ENCODE data around the gene GIMAP8.

The GIMAP8 gene

GRCh38 chr7:150411606-150412005 is 38.8 kb upstream of the GIMAP8 start:
- DNase-seq (ENCODE audit: low read depth in 1 of 2, low spot score in 1 of 2): no peak

- DNase-seq (ENCODE audit: low read depth in 1 of 2, low spot score in 1 of 2): no peak
These were observed 38.4 kb upstream of the GIMAP8 start for GRCh38 chr7:150412016-150412415.

- DNase-seq (ENCODE audit: low read depth in 1 of 2, low spot score in 1 of 2): no peak
These were observed 37.6 kb upstream of the GIMAP8 start for GRCh38 chr7:150412518-150413488.

DNA sequence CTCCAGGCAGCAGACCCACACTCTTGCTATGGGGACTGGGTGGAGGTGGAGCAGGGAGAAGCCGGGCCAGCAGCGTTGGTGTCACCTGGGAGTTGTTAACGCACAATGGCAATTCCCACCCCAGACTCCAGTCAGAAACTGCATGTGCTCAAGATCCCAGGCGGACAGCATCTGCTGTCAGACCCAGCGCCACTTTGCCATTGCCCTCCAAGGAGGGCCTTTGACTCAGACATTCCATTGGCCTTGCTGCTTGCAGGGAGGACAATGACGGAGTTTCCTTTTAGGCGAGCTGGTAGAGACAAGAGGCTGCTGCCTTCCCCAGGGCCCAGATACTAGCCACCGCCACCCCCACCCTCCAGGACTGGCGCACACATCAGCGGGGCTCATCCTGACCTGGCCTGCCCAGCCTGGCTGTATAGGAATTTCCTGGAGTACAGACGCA is 36.8 kb upstream of the GIMAP8 start:
- DNase-seq (ENCODE audit: low read depth in 1 of 2, low spot score in 1 of 2): no peak

GRCh38 chr7:150415161-150416153 is 35.0 kb upstream of the GIMAP8 start:
- DNase-seq (ENCODE audit: low read depth in 1 of 2, low spot score in 1 of 2): no peak

DNA sequence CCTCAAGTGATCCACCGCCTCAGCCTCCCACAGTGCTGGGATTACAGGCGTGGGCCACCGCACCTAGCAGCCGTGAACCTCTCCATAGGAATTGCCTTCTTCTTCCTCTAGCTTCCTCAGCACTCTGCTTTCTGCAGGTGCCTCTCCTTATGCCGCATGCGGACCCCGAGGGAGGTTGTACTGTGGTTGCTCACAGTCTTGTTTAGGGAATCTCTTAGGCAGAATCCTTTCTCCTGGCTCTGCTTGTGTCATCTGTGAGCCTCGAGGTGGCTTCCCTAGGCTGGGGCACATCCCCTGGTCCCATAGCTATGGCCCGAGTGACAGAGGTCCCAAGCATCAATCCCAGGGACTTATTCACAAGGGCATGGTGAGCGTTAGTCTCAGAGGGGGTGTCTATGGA is 33.2 kb upstream of the GIMAP8 start:
- DNase-seq (ENCODE audit: low read depth in 1 of 2, low spot score in 1 of 2): no peak

GRCh38 chr7:150417863-150418262 is 32.6 kb upstream of the GIMAP8 start:
- no peak for DNase-seq (ENCODE audit: low read depth in 1 of 2, low spot score in 1 of 2)

DNA sequence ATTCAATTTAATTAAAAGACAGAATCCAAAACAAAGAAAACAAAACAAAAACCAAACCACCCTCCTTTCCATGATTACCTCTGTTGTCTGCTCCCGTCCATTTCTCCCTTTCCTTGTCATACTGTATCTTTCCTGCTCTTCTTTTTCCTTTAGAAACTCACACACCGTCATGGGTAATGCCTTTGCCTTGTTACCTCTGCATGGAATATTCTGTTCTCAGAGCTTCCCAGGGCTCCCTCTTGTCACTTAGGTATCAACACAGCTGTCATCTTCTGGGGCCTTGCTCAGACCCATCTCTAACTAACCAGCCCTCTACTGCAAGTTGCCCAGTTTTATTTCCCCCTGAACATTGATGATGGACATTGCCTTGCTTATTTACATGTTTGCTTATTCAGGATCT is 30.2 kb upstream of the GIMAP8 start:
- DNase-seq (ENCODE audit: low read depth in 1 of 2, low spot score in 1 of 2): no peak

DNA sequence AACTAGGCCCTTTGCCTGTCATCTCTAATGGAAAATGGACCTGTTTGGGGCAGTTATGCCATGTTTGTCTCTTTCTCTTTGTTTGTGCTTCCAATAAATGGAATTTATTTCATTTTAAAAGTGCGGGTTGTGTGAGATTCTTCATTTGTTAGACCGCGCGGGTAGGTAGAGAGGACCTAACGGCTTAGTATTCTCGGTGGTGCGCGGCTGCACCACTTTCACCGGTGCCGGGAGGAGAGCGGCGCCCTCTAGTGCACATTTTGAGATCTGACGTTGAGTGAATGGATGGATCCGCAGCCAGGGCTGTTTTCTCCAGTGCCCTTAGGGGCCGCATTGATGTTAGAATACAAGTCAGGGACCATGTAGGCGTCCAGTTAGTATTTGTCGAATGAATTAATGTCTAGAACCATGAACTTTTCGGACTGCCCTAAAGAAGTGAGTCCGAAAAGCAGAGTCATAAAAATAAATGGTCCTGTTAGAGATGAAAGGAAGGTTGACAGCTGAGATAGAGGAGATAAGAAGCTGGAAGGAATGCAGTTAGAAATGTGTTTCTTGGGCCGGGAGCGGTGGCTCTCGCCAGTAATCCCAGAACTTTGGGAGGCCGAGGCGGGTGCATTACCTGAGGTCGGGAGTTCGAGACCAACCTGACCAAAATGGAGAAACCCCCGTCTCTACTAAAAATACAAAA is 29.3 kb upstream of the GIMAP8 start:
- DNase-seq (ENCODE audit: low read depth in 1 of 2, low spot score in 1 of 2): peak; percentile 74 to 77

DNA sequence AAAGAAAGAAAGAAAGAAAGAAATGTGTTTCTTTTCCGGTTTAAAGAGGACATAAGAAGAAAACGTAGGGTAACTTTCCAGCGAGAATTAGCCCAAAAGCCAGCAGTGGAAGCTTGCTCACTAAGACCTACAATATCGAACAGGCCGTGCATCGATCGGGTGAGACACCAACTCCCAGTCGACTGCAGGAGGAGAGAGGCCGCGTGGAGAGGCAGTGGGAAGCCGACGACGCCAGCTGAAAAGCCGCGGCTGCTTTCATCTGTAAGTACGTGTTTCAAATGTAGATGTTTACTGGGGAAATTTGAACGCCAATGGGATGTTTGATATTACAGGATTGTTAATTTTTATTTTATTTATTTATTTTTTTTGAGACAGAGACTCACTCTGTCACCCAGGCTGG is 28.6 kb upstream of the GIMAP8 start:
- DNase-seq (ENCODE audit: low read depth in 1 of 2, low spot score in 1 of 2): no peak

DNA sequence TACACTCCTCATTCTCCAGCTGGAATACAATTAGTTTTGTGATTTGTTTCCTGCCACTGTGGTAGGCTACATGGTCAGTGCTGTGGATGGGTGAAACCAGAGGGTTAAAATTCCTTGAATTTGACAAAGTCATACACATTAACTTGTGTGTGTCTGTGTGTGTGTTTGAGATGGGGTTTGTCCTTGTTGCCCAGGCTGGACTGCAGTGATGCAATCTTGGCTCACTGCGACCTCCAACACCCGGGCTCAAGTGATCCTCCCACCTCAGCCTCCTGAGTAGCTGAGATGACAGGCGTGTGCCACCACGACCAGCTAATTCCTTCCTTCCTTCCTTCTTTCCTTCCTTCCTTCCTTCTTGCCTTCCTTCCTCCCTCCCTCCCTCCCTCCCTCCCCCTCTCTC is 24.8 kb upstream of the GIMAP8 start:
- DNase-seq (ENCODE audit: low read depth in 1 of 2, low spot score in 1 of 2): no peak

DNA sequence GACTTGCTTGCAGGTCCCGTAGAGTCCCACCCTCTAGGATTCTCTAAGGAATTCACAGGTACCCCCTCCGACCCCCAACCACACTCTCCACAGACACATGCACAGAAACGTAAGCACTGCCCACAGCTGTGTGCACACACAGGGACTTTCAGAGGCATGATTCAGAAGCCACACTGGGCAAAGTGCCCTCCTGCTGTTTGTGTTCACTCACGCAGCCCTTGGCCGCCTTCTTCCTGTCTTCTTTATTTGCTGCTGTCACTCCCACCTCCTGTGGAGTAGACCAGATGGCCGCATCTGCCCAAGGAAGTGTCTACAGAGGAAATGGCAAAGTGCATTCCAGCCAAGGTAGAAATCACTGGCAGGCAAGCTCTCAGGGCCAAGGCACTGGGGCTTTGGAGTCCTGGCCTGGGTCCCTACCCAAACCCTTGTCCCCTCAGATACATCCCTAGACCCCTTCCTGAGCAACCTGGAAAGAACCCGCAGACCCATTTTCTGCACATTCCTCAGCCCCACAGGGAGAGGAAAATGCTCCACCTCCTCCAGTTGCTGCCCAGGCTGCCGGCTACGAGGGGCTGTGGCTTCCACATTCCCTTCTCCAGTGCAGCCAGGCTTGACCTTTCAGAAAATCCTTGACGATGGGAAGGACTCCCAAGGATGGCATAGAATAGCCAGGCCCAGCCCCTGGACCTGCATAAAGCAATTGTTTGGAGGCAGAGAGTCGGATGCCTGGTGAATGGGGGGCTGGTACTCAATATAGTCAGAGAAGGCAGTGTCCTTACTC is 21.6 kb upstream of the GIMAP8 start:
- DNase-seq (ENCODE audit: low read depth in 1 of 2, low spot score in 1 of 2): no peak

GRCh38 chr7:150429699-150430098 is 20.7 kb upstream of the GIMAP8 start:
- DNase-seq (ENCODE audit: low read depth in 1 of 2, low spot score in 1 of 2): no peak

DNA sequence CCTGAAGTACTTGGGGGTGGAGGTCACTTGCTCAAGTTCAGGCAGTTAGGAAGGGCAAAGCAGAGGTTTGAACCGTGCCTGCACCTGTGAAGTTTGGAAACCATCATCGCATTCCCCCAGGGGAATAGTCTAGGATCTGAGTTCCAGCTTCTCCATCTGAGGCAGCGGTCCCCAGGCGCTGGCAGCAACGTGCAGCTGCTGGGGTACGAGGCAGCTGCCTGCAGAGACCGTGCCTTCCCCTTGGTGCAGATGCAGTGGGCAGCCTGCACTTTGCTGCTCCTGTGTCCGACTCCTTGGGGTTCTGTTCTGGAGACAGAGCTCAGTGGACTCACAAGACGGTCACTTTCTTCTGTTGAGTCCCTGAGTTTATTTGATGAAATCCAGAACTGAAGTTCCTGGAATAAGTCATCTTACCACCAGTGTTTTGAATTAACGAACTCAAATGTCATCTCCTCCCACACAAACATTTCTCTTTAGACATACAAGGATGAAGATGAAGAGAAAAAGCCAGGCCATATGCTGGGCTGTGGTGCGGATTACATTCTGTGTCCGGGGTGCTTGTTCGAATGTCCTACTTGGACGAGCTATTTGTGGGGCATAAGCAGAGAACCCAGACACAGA is 19.9 kb upstream of the GIMAP8 start:
- no peak for DNase-seq (ENCODE audit: low read depth in 1 of 2, low spot score in 1 of 2)

DNA sequence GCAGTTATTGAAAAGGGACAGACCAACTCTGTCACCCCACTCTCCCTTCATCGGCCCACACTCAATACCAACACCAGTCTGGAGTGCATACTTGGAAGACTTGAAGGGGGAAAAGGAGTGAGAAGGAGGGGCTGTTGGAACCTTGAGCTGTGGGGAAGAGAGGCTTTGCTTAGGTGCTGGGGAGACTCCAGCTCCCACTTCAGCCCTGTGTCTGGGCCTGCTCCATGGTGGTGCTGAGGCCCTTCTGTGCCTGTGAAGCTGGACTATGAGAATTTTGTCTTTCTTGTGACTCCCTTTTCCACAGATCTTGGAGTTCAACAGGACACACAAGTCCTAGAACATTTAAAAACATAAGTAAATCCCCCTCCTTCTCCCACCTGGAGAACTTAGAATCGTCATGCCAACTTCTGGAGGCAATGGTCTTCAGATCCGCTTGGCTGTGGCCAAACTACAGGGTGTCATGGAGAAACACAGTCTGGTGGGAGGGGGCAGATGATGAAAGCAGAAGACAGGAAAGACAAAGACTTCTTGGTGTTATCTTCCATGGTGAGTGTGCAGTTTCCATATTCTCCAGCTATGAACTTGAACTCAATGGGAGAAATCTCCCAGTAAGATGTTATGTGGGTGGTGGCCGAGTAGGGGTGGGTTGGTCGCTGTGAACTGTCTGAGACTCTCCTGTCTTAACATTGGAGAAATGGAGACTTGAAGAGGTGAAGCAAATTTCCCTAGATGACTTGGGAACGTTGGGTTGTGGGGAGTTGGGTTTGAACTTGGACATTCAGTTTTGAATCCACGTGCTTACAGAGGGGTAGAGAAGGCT is 18.4 kb upstream of the GIMAP8 start:
- no peak for DNase-seq (ENCODE audit: low read depth in 1 of 2, low spot score in 1 of 2)

DNA sequence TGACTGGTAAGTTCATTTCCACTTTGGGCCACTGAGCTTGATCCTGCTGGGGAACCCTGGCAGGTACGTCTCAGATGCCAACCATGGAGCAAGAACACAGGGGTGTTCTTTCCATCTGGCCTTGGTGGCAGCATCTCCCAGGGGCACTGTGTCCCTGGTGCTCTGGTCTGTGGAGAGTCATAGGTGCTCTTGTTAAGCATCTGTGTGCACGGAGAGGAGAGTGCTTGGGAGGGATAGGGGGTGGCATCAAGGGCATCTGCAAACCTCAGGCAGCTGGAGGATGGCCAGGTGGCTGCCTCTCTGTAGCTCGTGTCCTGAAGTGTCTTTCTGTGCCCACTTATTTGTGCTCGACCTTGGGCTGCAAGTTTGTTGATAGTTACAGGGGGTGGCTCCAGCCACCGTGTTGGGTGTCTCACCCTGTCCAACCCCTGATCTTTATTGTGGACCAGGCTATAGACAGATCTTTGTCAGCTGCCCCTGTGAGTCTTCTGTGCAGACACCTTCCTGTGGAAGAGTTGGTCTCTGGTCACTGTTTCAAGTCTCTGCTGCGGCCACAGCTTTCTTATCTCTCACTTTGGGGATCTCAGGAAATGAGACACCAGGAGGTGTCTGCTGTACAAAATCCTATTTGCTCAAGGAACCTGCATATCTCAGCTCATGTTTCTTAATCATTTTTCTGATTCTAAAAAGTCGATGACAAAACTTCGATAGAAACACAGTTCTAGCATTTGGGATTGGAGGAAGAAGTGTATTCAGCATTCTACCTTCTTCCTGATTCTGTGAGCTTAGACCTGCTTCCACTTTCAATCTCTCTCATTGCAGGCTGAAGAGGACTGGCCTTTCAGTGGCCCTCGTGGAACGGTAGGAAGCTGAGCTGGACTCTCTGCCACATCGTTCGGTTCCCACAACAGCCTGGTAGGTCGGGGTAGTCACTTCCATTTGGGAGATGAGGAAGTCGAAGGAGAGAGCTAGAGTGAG is 17.2 kb upstream of the GIMAP8 start:
- DNase-seq (ENCODE audit: low read depth in 1 of 2, low spot score in 1 of 2): no peak

- no peak for DNase-seq (ENCODE audit: low read depth in 1 of 2, low spot score in 1 of 2)
These were observed 16.2 kb upstream of the GIMAP8 start for GRCh38 chr7:150434240-150434639.

DNA sequence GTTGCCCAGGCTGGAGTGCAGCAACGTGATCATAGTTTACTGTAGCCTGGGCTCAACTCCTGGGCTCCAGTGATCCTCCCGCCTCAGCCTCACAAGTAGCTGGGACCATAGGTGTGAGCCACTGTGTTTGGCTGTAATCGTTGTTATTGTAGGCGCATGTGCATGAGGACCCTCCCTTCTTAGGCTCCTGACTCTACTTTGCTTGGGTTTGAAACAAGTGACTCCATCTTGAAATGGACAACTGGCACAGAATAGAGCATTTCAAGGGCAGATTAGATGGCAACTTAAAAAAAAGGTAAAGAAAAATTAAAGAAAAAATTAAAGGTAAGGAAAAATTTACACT is 15.4 kb upstream of the GIMAP8 start:
- no peak for DNase-seq (ENCODE audit: low read depth in 1 of 2, low spot score in 1 of 2)
